ENCODE data around the gene SNF8.
"Not testable (repeated sequence)": the region's sequence is repeated elsewhere in the genome, so short reads cannot be mapped to it uniquely, and the experiment has no call there.

Gene SNF8

DNA sequence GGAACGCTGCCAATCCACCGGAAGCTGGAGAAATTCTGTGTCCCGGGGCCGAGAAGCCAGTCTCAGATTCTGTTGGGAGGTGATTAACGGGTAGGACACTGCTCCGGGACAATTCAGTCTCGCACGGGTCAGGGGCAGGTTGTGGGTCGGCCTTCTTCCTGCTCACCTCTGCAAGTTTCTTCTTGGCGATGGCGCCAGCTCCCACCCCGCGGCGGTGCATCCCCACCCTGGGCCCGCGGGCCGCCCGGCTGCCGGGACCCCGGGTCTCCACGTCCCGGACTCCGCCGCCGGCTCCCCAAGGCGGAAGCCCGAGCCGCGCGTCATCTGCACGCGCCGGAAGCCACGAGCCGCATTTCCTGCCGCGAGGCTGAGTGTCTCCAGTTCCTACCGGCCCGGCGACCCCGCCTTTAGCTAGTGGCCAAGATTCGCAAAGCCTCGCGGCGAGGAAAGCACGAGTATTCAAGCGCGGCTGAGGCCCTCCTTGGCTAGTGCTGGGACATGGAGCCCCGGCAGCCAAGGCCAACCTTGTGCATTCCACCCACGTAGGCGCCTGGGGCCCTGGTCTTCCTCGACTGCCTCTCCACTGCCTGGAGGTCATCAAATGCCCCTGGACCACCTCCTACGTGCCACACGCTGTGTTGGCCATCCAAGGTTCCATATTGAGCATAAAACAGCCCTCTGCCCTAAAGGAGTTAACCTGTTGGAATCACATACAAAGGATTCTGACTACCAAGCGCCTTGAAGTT is at the start of gene SNF8:
SNF8 (minus strand) TSS at position 328 of the 746 bp plus-strand sequence; CDS start at position 220, 108 bp downstream.
- DNase-seq, result peak; percentile 92

GRCh38 chr17:48993951-48994350 is 49.3 kb upstream of the SNF8 start:
- no peak for DNase-seq

GRCh38 chr17:48993305-48993704 is 48.7 kb upstream of the SNF8 start:
- DNase-seq, result no peak

DNA sequence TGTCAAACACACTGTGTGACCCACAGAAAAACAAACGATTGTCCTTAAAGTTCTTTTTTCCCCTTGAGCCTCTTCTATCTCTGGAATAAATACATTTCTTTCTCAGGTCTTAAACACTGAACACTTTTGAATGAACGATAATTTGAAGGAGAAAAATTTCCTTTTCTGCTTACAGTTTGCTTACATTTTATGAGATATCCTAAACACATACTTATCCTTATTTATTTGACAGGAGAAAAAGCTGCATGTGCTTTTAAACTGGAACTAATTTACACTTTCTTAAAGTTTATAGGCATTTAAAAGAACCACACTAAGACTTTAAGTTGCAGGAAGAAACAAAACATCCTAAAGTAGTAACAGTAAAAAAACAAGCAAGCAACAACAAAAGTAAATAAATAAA is 47.8 kb upstream of the SNF8 start:
- no peak for DNase-seq

GRCh38 chr17:48990882-48991357 is 46.3 kb upstream of the SNF8 start:
- DNase-seq, result no peak

GRCh38 chr17:48989100-48989499 is 44.5 kb upstream of the SNF8 start:
- no peak for DNase-seq

GRCh38 chr17:48985436-48986245 is 41.0 kb upstream of the SNF8 start:
- DNase-seq, result no peak

DNA sequence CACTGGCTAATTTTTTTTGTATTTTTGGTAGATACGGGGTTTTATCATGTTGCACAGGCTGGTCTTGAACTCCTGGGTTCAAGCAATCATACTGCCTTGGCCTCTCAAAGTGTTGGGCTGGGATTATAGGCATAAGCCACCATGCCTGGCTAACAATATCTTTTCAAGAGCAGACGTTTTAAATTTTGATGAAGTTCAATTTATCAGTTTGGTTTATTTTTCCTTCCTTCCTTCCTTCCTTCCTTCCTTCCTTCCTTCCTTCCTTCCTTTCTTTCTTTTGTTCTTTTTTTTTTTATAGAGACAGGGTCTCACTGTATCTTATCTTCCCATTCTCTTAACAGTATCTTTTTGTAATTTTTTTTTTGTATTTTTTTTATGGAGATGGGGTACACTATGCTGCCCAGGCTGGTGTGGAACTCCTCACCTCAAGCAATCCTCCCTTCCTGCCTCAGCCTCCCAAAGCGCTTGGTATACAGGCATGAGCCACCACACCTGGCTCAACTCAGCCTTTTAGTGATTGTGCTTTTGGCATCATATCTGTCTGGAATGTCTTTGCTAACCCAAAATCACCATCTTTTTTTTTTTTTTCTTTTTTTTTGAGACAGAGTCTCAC is 37.4 kb upstream of the SNF8 start:
- DNase-seq, result no peak

GRCh38 chr17:48973806-48974205 is 29.2 kb upstream of the SNF8 start:
- no peak for DNase-seq

GRCh38 chr17:48972749-48973097 is 28.1 kb upstream of the SNF8 start:
- no peak for DNase-seq

DNA sequence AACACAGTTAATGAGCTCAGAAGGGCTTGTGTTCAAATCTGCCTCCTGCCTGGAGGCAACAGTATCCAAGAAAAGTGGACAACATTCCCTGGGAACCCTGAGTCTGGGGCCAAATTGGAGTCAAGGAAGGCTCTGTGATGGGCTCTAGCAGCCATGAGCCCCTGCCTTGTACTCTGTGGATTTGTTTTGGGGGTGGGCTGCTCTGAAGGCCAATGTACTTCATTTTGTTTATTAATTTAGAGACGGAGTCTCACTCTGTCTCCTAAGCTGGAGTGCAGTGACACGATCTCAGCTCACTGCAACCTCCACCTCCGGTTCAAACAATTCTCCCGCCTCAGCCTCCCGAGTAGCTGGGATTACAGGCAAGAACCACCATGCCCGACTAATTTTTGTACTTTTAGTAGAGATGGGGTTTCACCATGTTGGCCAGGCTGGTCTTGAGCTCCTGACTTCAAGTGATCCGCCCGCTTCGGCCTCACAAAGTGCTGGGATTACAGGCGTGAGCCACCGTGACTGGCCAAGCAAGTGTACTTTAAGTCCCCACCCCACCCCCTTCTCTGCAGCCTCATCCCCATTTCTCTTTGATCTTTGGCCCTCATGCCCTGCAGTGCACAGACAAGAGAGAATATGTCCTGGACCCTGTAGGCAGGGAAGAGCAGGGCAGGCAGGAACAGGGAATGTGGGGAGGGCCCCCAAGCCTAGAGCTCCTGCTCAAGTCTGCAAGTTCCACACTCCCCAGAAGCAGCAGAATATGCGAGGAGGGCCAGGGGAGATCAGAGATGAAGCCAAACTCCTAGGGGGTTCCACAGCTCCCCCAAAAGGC is 26.4 kb upstream of the SNF8 start:
- DNase-seq, result no peak

GRCh38 chr17:48970224-48970623 is 25.6 kb upstream of the SNF8 start:
- DNase-seq, result no peak

DNA sequence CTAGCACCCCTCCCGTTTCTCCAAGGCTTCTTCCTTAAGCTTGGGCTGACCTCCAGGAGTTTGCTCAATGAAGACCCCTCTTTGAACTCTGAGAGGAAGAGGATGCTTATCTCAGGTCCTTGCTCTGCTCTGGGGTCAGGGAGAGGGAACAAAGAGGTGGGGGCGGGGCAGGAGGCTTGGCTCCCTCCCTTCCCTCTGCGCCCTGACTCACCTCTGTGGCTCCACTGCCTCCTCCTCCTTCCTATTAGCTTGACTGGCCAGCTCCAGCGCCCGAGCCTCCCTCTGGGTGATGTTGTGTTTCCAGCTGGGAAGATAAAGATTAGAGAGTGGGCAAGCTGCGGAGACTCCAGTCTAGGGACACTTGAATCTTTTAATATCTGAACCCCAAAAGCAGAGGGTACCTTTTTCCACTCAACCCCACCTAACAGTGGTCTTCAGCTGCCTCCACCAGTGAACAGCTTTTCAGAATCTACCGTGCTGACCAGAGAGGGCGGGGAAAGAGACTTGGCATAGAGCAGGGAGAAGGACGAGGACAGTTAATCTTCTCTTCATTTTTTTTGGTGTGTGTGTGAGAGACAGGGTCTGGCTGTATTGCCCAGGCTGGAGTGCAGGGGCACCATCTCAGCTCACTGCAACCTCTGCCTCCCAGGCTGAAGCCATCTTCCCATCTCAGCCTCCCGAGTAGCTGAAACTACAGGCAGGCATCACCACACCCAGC is 17.0 kb upstream of the SNF8 start:
- no peak for DNase-seq

DNA sequence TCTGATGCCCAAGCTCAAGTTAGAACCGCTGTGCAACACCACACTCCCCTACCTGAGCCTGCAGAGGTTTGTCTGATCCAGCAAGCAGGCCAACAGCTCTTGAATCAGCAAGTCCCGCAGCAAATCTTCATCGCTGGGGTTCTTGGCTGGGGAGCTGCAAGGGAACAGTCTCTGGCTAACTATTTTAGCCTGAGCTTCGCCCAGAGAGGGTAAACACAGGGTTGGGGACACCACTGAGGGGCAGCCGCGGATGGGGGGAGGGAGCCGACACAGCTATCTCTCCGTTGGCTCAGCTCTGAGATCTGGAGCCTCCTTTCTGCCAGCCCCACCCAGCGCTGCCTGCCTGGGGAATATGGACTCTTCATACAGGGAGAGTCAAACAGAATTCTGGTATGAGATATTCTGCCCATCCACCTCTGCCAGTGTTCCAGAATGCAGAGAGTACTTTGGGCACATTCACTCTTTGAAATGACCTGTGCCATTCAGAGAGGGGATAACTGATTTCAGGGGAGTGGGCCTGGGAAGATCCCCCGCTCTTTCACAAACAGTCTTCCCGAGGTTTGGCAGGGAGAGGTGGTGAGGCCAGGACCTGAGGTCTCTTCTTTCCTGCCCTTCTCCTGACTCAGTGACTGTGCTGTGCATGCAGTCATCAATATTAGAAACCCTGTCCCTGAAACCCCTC is 16.3 kb upstream of the SNF8 start:
- DNase-seq, result no peak

DNA sequence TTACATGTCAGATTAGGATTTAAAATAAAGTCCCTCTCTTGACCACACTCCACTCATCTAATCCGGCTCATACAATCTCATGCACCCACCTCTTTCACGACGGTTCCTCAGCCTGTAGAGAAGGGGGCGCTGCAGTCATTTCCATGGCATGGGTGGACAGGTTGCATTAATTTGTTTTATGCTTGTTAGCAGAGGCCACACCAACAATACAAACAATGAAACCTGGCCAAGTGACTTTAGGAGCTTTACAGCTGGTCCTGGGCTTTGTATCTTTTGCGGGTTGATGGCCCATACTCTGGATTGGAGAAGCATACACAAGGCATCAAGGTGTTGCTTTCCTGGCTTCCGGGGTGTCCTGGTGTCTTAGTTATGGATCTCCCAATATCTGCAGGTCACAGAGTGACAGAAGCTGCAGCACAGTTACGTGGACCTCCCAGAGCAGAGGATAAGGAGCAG is 9.7 kb upstream of the SNF8 start:
- no peak for DNase-seq

GRCh38 chr17:48952904-48953303 is 8.3 kb upstream of the SNF8 start:
- DNase-seq, result no peak

DNA sequence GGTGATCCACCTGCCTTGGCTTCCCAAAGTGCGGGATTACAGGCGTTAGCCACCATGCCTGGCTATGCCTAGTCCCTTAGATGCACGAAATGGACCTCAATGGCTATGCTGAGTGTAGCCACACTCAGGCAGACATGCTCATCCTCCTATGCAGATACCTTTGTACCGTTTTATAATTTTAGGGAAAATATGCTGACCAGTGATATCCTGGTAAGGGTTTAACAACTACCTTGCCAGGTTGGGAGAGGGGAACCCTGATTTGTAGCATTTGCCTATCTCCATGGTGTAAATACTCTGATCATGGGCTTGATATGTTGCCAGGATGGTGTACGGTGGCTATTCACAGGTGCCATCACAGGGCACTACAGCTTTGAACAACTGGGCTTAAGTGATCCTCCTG is 6.9 kb upstream of the SNF8 start:
- no peak for DNase-seq

DNA sequence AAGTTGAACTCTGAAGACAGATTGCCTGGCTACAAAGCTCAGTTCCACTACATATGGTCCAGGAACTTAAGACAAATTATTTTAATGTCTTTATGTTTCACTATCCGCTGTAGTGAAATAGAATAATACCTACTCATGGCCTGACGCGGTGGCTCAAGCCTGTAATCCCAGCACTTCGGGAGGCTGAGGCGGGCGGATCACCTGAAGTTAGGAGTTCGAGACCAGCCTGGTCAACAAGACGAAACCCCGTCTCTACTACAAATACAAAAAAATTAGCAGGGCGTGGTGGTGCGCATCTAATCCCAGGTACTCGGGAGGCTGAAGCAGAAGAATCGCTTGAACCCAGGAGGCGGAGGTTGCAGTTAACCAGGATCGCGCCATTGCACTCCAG is 614 bp upstream of the SNF8 start:
- DNase-seq, result not testable (repeated sequence)

- no peak for DNase-seq
Measured at GRCh38 chr17:48933035-48933434, 11.6 kb downstream of the SNF8 start.

- no peak for DNase-seq
Measured at GRCh38 chr17:48930435-48930873, 14.2 kb downstream of the SNF8 start.

GRCh38 chr17:48929812-48930165 is 14.9 kb downstream of the SNF8 start:
- no peak for DNase-seq

Measured in stimulated activated CD4-positive, alpha-beta T cell treated with anti-CD3 and anti-CD28 coated beads, Interleukin-2, amount 100 ng/mL, for 48 hours (primary cell).